NCI-H2196 treated with DMSO at 0.1 percent for 48 hours (cell line): ENCODE results near the gene ACVR1B.

Experiments
- DNase-seq: peaks from one replicate; lab custom pipeline; 2025; ENCODE audit not compliant: unreplicated experiment; lab: John Stamatoyannopoulos, UW

Gene ACVR1B

GRCh38 chr12:51951199-51951842, at the start of gene ACVR1B:
Gene ACVR1B (plus strand): TSS chr12:51951699. CDS start chr12:51951744, 45 bp downstream.
- peak; percentile 80 for DNase-seq

DNA sequence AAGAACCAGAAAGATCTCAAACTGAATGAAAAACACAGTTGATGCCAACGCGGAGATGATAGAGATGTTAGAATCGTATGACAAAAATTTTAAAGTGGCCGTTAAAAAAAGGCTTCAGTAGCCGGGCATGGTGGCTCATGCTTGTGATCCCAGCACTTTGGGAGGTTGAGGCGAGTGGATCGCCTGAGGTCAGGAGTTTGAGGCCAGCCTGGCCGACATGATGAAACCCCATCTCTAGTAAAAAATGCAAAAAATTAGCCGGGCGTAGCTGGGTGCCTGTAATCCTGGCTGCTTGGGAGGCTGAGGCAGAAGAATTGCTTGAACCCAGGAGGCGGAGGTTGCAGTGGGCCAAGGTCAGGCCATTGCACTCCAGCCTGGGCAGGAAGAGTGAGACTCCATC, 49.6 kb upstream of the ACVR1B start:
- DNase-seq: no peak

DNA sequence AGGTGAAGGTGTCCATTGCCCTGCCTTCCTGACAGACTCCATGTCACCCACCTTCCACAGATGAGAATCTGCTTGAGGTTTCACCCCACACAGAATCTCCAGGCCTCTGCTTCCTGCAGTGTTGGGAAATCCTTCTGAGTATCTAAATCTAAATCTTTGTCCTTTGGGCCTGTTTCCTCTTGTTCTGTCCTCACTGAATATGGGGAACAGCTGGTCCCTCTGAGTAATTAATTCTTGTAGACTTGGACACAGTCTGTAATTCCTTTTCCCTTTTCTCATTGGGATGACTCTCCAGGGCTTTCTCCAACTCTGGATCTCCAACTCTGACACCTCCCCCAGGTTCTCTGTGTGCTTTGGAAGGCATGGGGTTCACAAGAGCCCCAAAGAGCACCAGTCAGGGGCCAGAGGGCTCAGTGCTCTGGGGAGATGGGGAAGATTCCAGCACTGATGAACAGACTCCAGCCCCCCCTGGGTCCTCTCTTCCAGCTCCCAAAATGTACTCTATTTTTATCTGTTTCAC, 46.5 kb upstream of the ACVR1B start:
- no peak for DNase-seq

GRCh38 chr12:51905471-51906429, 45.7 kb upstream of the ACVR1B start:
- no peak for DNase-seq

DNA sequence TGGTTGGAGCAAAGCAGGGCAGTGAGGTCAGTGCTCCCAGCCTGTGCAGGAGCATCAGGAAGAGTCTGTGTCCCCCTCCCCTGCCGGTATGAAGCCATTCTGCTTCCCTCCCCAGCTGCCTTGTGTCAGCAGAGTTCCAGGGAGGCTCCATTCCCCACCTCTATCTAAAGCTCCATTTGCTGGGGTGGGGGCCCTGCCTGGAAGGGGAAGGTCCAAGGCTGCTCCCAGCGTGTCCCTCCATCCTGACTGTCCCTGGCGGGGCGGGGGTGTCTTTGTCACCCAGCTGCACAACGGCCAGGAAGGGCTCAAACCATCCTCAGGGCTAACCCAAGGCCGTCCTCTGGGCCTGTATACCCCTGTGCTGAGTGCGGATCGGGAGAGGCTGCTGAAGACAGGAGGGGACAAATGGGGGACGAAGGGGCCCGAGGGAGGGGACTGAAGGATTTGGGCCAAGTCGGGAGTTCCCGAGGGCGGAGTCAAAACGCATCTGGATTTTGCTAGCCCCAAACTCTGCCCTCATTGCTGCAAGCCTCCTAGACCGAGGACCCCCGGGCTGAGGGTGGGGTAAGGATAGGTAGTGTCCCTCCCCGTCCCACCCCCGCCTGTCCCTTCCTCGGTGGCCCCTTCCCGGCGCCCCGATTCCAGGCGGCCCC, 44.9 kb upstream of the ACVR1B start:
- DNase-seq: no peak

DNA sequence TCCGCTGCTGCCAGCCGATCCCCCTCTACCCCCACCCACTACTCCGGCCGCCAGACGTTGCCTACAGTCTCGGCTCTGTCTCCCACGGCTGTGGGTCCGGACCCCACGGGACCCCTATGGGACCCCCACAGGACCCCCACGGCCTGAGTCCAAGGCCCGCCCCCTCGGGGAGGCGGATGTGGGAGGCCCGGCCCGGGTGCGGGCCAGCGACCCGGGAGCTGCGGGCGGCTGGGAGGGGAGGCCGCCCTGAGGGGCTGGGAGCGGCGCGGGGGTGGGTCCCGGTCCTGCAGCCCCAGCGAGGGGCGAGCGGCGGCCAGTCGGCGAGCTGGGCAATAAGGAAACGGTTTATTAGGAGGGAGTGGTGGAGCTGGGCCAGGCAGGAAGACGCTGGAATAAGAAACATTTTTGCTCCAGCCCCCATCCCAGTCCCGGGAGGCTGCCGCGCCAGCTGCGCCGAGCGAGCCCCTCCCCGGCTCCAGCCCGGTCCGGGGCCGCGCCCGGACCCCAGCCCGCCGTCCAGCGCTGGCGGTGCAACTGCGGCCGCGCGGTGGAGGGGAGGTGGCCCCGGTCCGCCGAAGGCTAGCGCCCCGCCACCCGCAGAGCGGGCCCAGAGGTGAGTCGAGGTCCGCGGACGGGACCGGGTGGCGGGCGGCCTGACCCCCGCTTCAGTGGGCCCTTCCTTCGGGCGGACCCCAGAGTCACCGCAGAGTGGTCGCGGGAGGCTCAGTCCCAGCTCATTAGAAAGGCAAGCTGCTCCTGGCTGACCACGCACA, 44.2 kb upstream of the ACVR1B start, which contains the start of gene ACVRL1:
Gene ACVRL1, plus strand, starts transcription at position 422 of the 773 bp plus-strand sequence. CDS start 4,971 bp downstream, outside the sequence.
- no peak for DNase-seq

- no peak for DNase-seq
Observed at GRCh38 chr12:51907856-51908425, 43.6 kb upstream of the ACVR1B start.

GRCh38 chr12:51908876-51909592, 42.5 kb upstream of the ACVR1B start:
- no peak for DNase-seq

DNA sequence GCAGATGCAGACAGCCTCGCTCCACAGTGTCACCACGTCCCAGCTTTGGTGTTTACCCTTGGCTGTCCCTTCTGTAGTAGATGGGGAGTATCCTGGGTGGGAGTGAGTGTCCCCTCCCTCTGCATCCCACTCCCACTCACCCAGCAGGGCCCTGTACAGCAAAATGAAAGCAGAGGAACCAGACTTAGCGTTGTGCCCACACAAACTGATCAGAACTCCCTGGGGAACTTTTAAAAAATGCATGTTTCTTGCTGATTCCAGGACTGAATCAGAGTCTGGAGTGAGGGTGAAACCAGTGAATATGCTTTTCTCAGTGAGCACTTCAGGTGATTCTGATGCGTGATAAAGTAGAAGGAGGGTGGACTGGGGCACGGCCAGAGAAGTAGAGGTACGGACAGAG, 41.3 kb upstream of the ACVR1B start:
- DNase-seq: no peak

DNA sequence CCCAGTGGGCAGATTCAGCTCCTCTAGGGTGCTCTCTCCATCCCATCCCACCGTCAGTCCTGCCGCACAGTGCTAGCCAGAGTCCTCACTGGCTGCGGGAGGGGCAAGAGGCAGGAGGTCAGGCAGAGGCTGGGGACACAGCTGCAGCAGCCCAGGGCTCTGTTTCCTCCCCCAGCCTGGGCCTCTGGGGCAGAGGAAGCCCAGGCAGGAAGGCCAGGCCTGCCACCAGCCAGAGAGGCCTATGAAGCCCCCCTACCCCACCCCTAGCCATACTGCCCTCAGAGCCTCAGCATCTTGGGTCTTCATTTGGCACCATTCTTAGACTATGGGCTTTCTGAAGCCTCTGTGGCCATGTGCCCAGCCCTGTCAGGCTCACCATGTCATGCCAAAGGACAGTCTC, 40.8 kb upstream of the ACVR1B start:
- DNase-seq: no peak

- no peak for DNase-seq
Observed at GRCh38 chr12:51911307-51911706, 40.2 kb upstream of the ACVR1B start.

DNA sequence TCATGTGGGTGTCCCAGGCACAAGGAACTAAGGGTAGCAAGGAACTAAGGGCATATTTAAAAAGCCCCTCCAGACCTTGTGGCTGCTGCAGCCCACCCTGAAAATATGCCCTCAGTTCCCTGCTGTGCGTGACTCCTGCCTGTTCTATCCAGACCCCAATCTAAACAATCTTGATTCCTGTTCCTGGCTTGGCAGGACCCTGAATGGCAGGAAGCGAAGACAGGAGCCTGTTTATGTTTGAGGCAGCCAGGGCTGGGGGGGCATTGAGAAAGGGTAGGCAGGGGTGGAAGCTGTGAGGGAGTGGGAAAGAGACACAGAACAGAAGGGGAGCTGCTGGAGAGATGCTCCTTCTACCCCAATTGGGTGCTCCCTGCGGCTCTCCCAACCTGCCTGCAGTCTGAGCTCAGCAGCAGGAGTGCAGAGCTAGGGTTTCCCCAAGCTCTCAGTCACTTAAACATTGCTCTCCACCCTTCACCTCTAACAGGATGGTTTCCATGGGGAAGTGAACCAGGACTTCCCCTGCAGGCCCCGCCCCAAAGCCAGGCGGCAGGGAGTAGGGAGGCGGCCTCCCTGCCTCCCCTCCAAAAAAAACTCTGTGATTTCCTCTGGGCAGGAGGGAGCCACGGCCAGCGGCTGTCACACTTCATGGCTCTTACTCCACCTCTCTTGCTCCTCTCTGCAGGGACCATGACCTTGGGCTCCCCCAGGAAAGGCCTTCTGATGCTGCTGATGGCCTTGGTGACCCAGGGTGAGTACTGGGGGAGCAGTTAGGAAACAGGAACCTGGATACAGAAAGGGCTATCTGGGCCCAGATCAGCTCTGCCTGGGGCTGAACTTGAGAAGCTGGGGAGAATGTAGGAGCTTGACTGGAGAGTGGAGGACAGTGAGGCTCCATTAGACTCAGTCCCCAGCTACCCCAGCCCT, 39.4 kb upstream of the ACVR1B start:
- DNase-seq: no peak

DNA sequence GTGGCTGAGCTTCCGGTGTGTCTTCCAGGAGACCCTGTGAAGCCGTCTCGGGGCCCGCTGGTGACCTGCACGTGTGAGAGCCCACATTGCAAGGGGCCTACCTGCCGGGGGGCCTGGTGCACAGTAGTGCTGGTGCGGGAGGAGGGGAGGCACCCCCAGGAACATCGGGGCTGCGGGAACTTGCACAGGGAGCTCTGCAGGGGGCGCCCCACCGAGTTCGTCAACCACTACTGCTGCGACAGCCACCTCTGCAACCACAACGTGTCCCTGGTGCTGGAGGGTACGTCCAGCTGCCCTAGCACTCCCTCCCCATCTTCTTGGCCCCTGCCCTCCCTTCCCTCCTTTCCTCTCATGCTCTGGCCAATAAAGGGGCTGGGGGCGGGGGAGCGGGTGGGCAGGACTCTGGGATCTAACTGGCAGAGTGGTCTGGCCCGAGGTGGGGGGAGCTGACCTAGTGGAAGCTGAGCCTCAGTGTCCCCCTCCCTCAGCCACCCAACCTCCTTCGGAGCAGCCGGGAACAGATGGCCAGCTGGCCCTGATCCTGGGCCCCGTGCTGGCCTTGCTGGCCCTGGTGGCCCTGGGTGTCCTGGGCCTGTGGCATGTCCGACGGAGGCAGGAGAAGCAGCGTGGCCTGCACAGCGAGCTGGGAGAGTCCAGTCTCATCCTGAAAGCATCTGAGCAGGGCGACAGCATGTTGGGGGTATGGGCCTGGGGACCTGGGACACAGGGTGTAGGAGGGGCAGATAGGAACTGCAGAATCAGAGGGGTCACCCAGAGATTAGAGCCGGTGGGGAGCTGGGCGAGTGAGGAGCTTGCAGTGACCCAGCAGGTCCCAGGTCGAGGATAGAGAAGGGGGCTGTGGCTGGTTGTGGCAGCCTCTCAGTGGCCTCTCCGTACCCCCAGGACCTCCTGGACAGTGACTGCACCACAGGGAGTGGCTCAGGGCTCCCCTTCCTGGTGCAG, 38.1 kb upstream of the ACVR1B start:
- no peak for DNase-seq

DNA sequence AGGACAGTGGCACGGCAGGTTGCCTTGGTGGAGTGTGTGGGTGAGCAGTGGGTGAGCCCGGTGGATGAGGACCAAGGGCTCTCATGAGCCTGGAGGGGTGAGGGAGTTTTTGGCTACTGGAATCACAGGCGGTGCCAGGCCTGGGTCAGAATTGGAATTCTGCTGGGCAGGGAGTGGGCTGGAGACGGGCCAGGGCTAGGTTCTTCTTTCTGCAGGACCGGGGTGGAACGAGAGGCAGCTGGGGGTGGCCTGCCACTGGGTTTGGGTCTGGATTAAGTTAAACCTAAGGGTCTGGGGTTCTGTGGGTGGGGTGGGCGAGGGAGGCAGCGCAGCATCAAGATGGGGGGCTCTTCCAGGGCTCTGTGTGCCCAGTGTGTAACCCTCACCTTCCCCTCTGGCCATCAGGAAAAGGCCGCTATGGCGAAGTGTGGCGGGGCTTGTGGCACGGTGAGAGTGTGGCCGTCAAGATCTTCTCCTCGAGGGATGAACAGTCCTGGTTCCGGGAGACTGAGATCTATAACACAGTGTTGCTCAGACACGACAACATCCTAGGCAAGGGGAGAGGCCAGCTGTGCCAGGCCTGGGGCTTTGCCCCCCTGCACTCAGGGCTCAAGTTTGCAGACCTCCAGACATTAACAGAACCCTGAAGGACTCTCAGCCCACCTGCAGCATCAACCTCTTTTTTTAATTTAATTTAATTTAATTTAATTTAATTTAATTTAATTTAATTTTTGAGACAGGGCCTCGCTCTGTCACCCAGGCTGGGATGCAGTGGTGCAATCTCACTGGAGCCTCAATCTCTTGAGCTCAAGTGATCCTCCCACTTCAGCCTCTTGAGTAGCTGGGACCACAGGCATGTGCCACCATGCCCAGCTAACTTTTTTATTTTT, 37.2 kb upstream of the ACVR1B start:
- DNase-seq: no peak

- no peak for DNase-seq
Observed at GRCh38 chr12:51915003-51915625, 36.4 kb upstream of the ACVR1B start.

GRCh38 chr12:51915951-51916350, 35.5 kb upstream of the ACVR1B start:
- DNase-seq: no peak
